Skin of body (tissue), 2 donors: ENCODE results near the gene COBLL1. TPM values are rescaled to one million over a fixed set of nuclear protein-coding genes. Genes with fewer than 3 reads are reported as not detected.
"Not testable (repeated sequence)": the region's sequence is repeated elsewhere in the genome, so short reads cannot be mapped to it uniquely, and the experiment has no call there.

Experiments
- DNase-seq: peaks from one replicate; lab custom pipeline; 2025; lab: John Stamatoyannopoulos, UW
- total RNA-seq: library from RNA; depleted of rRNA; stranded (reverse); fragments of >200 nt; gene quantifications from one replicate; pipeline ENCODE4 v1.2.3, GENCODE V29; 2014

Gene COBLL1
- total RNA-seq, 1 donor from 2014 or later, result 25.9 TPM

DNA sequence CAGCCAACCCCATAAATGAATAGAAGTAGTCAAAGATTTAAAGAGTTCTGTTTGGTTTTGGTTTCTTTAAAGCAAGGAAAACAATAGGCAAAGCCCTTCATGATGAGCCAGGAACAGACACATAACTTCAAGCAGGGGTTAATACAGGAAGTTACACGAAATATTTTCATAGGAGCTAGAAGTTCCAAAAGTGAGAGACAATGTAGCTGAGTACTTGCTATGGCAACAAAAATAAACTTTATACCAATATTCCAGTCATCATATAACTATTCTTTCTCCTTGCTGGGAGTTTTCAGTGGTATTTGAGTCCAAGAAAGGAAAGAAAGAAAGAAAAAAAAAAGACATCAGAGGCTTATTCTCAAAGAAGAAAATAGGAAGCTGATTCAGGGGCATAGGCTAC, 56.2 kb downstream of the COBLL1 start:
- DNase-seq, result peak; percentile 6

- DNase-seq, result no peak
Measured at GRCh38 chr2:164784376-164784775, 57.2 kb downstream of the COBLL1 start.

- peak; percentile 8 for DNase-seq
Measured at GRCh38 chr2:164782323-164782722, 59.3 kb downstream of the COBLL1 start.

GRCh38 chr2:164781394-164781793, 60.2 kb downstream of the COBLL1 start:
- no peak for DNase-seq

- DNase-seq, result no peak
Measured at GRCh38 chr2:164780611-164781178, 60.9 kb downstream of the COBLL1 start.

DNA sequence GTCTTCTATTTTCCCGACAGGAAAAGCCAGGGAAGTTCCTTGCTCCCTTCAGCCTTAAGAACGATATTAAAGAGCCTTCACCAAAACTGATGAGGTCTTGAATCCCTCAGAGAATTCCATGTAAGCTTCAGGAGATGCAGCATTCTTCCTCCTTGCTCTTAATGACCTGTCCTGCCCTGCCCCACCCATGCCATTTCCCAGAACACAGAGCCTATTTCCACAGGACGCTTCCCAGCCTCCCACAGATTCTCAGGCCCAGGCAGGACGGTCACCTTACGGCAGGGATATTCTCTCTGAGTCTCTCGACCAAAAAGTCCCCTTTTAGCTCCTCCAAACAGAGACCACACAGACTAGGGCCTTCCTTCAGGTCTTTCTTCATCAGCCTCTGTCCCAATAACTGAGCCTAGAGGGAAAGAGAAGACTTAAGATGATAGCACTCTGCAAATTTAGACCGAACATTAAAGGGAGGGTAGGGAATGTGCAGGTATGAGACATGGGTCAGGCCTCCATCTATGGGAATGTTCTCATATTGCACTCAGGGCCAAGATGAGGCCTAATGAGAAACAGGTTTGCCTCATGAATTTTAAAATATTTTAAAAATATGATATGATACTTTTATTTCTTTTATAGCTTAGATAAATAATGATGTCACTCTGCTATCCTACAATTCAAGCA, 62.1 kb downstream of the COBLL1 start:
- DNase-seq, result no peak

- no peak for DNase-seq
Measured at GRCh38 chr2:164778723-164779122, 62.9 kb downstream of the COBLL1 start.

DNA sequence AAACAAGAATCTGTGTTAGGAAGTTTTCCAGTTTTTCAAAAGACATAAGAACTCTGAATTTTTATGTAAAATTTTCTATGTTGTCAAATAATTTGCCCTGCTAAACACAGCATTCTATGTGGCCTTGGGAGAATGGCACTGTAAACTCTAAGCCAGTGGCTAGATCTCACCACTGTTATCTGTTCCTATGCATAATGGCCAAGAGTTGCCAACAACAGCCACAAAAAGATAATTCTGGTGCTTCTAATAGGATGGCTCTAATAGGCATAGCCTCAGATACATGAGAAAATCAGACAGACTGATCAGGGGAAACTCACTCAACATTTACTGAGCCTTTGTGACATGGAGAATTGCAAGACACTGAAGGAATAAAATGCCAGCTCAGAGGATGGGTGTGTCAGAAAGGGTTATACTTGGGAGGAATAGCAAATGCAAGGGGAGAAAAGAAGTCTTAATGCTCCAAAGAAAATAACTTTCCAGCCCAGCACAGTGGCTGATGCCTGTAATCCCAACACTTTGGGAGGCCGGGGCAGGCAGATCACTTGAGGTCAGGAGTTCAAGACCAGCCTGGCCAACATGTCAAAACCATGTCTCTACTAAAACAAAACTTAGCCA, 63.7 kb downstream of the COBLL1 start:
- DNase-seq, result no peak

DNA sequence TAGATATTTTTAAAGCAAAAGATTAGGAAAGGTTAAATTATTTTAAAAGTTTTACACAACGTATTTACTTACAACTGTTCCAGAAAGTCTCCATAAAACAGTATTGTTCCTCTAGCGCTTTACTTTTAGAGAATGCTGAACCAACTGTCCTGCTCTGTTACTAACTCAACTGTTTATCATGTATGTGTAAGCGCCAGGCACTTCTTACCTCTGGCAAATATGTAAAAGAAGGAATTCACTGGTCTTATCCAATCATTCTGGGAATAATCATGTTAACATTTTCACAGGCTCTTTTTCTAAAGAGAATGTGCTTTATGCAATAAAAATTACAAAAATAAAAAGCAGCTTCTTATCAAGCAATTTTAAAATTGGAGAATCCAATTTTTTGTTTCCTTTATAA, 68.0 kb downstream of the COBLL1 start:
- DNase-seq, result no peak

DNA sequence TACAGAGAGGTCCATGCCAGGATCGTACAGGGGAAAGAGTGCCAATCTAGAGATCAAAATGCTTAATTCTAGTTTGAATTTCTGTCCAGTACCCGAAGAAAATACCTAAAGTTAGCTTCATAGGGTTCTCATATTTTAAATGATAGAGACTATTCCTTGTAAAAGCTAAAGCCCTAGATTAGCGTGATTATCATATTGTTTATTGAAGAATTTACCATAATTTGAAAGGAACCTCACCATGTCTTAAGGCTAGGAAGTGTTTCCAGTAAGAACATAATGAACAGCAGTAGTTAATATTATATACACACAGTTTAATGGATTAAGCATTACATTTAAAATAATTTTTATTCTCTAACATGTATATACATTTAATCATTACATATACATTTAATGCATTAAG, 68.5 kb downstream of the COBLL1 start:
- DNase-seq, result no peak

DNA sequence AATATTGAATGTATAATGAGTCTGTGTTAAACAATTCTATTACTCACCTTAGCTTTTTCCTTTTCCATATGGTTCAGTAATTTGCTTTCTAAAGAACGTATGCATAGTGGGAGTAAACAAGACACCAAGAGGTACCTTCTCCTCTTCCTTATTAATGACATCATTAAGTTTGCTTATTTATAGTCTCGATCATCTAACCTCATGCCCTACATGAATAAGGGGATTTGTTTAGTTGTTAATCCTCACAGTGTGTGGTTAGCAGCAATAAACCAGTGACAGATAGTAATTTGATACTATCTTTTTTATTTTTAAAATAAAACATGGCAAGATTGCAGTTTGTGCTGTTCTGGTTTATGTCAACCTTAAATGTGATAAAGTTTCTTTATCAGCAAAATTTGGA, 69.7 kb downstream of the COBLL1 start:
- DNase-seq, result no peak

- DNase-seq, result no peak
Measured at GRCh38 chr2:164770421-164770916, 71.2 kb downstream of the COBLL1 start.

DNA sequence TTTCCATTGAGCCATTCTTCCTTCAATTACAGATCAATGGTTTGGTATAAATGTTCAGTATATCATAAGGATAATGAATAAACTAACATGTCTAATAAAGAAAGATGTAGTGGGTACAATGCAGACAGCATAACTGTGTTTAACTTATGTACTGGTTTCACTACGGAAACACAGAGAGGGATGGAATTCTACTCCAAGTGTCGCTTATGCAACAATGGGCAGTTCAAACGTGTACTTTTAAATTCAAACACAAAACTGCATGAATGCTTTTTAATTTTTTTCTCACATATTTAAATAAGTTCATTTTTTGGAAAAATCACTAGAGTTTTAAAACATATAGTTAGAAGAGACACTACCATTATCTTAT, 74.7 kb downstream of the COBLL1 start:
- no peak for DNase-seq

DNA sequence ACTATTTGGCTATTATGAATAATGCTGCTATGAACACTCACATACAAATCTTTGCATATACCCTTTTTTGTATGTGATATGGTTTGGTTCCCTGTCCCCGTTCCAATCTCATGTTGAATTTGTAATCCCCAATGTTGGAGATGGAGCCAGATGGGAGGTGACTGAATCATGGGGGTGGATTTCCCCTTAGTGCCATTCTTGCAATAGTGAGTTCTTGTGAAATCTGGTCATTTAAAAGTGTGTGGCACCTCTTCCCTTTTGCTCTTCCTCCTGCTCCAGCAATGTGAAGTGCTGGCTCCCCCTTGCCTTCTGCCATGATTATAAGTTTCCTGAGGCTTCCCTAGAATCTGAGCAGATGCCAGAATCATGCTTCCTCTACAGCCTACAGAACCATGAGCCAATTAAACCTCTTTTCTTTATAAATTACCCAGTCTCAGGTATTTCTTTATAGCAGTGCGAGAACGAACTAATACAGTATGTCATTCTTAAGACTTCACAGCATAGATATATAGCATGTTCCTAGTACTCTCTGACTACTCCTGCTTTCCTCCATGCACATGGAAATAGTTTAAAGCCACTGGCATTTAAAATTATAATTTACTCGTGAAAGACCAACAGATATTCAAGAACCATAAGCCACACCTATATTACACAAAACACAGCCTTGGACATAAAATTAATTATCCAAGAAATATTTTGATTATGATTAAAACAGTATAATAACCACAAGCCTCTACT, 75.2 kb downstream of the COBLL1 start:
- DNase-seq, result no peak

- DNase-seq, result no peak
Measured at GRCh38 chr2:164764996-164765395, 76.6 kb downstream of the COBLL1 start.

- DNase-seq, result no peak
Measured at GRCh38 chr2:164764474-164764873, 77.1 kb downstream of the COBLL1 start.

- no peak for DNase-seq
Measured at GRCh38 chr2:164763431-164763830, 78.2 kb downstream of the COBLL1 start.

DNA sequence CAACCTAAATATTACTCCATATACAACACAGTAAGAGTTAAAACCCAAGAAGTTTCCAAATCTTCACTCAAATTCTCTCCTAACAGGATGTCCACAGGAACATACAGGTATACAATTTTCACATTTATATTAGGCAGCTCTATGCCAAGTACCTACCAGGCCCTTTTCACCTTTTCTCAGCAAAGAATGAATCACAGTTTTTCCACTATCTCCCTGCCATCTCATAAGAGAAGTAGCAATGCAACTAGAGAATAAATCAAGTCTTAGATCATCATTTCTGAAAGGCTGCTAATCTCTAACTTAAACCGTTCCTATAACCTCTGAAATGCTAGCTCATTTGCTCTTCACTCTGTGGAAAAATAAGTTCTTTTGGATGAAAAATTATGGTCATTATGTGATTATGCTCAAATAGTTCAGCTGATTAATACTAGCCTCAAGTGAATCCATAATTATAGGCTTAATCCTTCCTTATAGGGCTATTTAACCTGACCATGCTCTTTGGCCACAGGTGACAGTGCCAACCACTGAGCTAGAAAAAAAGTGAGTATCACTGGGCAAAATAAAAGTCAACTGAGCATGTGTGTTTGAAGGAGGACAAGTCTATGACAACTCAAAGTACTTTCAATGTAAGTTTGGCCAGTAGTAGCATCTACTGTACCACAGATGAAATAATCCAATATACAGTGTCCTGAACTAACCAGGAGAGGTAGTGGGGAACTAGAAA, 79.7 kb downstream of the COBLL1 start:
- DNase-seq, result no peak

- DNase-seq, result not testable (repeated sequence)
Measured at GRCh38 chr2:164761201-164761600, 80.4 kb downstream of the COBLL1 start.

- no peak for DNase-seq
Measured at GRCh38 chr2:164760179-164760578, 81.4 kb downstream of the COBLL1 start.

DNA sequence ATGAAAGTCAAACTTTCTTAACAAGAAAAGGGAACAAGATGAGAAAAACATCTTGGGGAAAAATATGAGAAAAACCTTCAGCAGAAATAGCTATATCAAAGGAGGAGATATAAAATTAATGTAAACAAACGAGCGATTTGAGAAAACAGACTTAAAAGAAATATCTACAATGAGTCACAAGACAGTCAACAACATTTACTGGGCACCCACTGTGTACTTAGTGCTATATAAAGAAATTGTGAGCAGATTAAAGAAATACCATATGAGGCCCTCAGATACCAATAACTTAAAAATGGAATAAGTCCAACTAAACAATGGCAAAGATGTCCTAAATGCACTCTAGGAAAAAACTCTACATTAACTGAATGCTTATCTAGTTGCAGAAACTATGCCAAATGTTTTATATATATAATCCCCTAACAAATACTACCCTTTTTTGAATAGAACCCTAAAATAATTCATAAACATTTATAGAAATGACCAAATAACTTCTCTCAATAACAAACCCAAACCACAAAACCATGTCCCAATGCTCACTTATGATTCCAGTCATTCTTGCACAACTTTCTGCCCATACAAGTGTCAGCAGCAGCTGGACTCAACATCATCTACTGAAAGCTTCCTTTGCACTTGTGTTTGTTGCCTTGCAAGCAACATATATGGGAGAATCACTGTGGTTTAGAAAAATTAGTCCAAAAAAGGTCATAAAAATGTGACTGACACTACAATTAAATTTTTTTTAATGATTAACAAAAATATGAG, 83.5 kb downstream of the COBLL1 start:
- DNase-seq, result no peak
